COLO829 (cell line): ENCODE measurements around the gene PEX14.

Source experiments
- DNase-seq: peaks from one replicate; pipeline ENCODE4 v3.0.0; 2012; ENCODE audit warnings: low spot score

Gene PEX14

DNA sequence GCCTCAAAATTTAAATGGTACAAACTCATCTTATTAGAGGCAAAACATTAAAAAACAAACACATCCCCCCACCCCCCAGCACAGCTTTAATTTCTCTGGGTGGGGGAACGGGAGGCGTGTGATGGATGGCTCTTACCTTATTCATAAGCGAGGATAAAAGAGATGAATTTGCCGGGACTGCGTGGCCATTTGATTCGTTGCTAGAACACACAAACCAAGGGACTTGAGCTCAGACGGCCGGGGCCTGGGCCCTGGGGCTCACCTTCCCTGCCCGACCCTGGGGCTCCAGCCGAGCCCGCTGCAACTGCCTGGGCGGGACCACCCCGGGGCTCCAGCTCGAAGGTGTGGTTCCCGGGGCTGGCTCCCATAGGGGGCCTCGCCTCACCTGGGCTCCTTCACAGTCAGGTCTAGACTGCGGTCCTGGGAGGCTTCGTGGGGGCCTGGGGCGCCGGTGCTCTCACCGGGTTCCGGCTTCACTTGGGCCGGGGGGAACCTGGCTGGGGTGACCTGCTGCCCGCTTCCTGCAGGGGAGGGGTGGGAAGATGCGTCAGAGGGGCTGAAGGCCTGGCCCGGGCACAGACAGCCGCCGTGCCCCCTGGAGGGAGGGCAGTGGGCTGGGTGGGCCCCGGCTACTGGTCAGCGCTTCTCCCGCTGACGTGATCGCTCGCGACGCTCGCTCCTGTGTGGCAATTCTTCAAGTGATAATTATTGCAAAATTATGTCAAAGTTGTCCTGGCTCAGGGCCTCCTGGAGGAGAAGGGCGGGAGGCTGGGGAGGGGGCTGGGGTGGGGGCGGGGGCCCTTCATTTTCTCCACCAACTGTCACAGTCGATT, 176.0 kb downstream of the PEX14 start:
- no peak for DNase-seq

DNA sequence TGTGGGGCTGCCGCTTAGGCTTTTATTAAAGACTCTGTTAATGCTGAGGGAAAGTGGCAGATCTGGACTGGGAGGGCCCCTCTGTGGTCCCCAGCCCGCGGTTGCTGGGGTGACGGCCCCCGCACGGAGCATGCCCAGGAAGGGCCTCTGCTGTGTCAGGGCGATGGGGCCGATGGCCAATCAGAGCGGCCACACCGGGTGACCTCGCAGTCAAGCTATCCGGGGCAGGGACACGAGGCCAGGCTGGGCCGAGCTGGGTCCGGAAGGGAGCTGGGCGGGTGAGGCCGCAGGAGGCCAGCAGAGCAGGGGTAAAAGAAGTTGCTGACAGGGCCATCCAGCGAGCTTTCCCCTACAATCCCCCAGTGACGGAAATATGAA, 176.6 kb downstream of the PEX14 start:
- no peak for DNase-seq

DNA sequence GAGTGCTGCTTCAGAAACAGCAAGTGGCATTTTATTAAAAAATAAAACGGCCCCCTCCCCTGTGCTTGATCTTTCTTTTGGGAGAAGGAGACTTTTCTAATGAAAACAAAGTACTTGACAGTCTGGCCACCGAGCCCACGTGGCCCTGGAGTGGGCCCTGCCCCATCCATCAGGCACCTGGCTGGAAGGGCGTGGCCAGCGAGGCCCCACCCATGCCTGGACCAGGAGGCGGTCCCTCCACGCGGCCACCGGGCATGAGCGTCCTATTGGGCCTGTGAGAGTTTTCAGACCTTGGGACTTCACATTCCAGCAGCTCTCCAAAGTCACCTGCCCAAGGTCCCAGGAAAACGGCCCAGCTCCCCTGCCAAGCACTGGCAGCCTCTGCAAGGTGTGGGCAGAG, 177.0 kb downstream of the PEX14 start:
- DNase-seq, result no peak

DNA sequence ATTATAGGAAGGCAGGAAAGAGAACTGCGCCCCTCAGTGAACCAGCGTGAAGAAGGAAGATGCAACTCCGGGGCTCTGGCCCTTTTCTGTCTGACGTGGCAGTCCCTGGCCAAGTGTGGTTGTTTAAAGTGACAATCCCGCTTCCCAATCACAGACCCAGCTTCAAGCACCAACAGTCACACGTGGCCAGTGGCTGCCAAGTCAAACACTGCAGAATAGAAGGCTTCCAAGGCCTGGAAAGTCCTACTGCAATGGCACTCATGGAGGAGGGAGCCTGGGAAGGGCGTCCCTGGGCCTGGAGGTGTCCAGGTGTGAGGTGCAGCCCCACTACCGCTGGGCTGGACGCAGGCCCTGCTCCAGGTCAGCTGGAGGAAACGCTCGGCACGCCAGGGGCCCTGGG, 177.9 kb downstream of the PEX14 start:
- no peak for DNase-seq

DNA sequence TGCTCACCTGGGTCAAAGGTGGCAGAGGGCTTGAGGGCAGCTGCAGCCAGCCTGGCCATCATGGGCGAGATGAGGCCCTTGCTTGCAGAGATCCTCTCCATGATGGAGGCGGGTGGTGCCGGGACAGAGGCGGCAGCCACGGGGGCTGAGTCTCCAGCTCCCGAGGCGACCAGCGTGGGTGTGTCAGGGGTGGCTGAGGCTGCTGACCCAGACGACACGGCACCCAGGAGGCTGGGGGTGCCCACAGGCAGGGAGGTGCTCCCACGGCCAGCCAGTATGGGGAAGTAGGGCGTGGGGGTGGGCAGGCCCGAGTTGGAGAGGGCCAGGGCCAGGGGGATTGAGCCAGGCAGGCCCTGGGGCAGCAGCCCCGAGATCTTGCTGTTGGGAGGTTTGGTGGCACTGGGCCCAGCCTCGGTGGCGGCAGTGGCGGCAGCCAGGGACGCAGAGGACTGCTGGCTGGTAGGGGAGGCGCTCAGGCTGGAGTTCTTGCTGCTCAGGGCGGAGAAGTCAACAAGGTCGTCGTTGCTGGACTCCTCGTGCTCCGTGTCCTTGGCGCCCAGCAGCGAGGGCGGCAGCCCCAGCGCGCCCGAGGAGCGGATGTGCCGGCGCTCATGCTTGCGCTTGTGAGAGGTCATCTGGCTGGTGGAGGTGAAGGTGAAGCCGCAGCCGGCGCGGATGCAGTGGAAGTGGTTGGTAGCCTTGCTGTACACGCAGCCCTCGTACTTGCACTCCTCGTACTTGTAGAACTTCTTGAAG, 178.8 kb downstream of the PEX14 start:
- DNase-seq, result no peak

DNA sequence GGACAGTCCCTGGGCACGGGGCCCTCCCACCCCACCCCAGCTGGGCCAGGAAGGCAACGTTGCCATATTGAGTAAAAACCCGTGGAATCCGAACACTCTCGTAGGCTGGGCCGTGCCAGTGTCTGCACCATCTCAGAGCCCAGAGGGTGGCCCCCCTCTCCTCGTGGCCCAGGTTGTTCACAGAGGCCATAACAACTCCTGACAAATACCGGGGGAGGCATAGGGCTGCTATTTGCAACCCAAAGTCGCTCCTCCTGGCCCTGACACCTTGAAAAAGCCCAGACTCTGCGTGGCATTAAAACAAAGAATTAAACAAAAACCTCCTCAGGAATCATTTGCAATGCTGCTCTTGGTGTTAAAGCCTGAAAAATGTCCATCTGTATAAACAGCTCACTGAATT, 180.3 kb downstream of the PEX14 start:
- no peak for DNase-seq

DNA sequence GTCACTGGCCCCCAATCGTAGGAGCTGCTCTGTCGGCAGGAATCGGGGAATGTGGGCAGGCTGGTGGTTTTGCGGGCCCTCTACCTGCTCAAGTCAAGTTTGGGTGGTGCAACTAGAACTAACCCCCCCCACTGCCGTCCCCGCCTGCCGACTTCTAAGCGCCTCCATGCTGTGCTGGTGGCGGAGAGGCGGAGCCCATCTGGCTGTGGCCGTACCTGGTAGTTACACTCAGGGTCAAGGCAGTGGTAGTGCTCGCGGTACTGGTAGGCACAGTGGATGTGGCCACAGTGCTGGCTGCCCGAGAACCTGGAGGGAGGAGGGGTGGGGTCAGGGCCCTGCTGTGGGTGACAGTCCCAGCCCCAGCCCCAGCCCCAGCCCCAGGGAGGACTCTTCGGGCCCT, 181.7 kb downstream of the PEX14 start:
- DNase-seq, result no peak

DNA sequence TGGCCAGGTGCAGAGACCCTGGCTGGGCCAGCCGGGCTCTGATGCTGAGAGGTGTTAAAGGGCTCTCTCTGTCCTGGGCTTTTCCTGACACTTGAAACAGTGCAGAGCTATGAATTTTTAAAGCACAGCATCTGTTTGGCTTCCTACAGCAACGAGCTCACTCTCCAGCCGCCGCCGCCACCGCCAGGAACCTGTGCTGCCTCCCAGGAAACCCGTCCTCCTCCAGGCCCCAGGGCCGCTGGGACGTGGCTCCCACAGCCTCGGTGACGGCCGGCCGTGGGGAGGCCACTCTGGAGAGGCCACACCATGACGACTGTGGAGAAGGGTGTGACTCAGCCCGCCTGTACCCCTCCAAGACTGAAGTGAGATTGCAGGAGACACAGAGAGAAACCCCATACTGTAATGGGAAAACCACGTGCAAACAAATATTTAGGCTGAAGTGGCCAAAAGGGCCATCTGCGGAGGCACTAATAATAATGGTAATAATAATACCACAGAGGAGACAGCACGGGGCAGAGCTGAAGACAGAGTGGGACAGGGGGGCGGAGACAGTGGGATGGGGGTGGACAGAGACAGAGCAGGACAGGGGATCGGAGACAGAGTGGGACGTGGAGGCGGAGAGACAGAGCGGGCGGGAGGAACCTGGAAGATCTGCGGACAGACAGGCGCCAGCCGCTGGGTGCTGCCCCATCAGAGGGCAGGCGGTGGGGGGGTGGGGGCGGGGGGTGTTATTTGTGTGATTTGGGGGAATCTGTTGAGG, 182.5 kb downstream of the PEX14 start:
- no peak for DNase-seq

DNA sequence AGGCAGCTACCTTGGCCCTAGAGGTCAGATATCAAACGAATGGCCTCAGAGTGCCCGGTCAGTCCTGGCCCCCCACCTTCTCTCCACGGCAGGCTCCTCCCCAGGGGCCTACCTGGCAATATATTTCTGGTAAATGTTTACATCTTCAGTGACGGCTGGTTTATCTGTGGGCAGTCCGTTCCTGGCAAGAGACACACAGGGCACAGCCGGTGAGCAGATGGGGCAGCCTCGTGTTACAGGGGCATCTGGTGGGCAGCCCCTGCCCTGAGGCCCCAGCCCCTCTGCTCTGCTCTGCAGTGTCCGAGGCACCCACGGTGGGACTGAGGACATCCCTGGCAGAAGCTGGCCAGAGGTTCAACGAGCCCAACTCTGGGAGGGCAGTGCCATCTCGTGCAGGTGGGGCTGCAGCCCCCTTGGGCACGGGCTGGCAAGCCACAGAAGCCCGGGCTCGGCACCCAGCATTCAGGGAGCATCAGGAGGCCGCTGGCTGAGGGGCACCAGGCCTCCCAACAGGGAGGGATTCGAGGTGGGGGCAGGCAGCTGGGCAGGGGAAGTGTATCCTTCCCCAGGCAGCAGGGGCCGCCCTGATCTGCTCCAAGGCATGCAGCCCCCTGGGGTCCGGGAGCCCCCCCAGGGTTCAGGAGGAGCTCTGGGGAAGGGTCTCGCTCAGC, 183.8 kb downstream of the PEX14 start:
- DNase-seq, result no peak

DNA sequence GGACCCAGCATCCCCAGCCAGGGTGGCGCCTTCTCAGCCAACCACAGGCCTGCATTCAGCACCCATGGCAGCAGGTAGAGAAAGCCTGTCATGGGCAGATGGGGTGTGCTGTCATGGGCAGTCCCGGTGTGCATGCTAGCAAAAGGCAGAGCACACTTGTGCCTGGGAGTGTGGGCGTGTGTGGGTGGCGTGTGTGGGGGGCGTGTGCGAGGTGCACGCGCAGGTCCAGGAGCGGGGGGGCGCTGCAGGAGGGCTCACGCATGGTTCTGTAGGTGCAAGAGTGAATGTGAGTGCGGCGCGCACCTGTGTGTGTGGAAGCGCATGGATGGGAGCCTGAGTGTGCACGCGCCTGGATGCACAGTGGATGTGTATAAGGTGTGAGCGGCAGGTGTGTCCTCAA, 184.5 kb downstream of the PEX14 start:
- DNase-seq, result no peak

DNA sequence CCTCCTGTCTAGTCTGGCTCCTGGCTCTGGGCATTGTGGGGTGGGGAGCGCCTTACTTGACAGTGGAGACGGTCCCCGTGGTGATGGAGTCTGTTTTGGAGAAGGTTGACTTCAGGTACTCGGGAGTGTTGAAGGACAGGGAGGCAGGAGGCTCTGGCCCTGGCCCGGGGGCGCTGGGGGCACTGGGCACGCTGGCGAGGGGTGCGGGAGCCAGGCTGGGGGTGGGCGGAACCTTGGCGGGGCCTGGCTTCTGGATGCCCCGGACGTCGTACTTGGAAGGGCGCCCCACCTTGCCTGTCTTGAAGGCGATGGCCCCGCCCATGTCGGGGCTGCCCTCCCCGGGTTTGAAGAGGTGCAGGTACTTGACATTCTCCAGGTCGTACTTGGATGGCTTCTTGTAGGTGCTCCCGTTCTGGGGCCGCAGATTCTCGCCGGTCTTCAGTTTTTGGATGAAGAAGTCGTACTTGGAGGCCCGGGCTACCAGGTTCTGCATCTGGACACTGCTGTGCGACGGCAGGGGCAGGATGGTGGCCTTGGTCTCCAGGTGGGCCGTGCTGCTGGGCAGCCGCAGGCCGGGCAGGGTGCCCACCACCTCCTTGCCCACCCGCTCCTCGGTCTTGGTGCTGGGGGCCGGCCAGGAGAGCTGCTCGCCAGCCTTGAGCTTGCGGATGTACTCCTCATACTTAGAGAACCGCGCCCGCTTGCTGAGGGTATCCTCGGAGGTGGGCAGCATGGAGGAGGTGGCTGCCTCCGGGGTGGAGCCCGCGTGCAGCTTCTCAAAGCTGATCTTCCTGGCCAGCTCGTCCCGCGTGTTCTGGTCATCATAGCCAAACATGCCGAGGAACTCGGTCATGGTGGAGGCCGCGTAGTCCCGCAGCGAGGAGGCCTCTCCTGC, 185.1 kb downstream of the PEX14 start:
- DNase-seq, result no peak

DNA sequence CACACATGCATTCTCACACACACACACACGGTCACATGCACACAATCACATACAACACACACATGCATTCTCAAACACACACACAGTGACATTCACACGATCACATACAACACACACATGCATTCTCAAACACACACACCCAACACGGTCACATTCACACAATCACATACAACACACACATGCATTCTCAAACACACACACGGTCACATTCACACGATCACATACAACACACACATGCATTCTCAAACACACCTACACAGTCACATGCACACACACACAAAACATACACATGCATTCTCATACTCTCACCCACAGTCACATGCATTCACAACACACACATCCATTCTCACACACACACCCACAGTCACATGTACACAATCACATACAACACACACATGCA, 186.7 kb downstream of the PEX14 start:
- no peak for DNase-seq

DNA sequence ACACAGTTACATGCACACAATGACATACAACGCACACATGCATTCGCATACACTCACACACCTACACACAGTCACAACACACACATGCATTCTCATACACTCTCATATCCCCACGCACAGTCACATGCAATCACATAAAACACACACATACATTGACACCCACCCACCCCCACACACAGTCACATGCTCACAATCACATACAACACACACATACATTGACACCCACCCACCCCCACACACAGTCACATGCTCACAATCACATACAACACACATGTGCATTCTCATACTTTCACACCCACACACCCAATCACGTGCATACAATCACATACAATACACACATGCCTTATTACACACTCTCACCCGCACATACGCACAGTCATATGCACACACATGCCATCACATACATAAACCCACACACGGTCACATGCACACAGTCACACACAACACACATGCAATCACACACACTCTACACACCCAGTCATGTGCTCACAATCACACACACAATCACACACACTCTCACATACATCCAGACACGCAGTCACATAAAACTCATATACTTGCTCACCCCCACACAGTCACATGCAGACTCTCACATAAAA, 187.4 kb downstream of the PEX14 start:
- no peak for DNase-seq

DNA sequence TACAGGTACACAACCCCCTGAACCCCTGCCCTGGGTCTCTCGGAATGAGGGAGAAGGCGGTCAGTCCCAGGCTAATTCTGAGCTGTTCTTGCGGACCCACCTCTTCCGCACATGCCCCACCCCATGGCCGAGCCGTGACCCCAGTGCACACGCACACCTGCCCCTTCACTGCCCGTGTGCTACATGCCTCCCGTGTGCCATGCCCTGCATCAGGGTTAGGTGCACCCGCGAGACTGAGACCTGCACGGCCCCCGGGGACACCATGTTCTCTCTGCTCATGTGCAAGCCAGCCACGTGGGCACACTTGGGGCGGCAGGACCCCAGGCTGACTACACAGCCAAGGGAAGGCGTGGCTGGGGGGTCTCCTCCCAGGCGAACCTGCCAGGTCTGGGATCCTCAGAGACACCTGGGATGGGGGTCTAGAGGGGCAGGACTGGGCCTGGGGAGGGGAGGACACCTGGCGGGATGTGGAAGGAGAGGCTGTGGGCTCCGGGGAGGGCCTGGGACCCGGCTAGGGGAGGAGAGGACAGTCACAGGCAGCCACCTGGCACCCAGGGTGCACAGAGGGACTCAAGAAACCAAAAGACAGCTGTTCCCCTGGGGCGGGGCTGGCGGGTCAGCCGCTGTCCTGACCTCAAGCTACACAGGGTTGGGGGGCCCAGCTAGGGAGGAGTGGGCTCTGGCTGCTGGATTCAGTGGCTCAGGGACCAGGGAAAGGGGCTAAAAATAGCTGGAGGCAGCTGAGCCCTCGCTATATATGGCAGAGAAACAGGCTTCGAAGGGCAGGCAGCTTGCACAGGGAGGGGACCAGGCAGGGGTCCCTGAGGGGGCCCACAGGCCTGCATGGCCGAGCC, 188.3 kb downstream of the PEX14 start:
- no peak for DNase-seq

DNA sequence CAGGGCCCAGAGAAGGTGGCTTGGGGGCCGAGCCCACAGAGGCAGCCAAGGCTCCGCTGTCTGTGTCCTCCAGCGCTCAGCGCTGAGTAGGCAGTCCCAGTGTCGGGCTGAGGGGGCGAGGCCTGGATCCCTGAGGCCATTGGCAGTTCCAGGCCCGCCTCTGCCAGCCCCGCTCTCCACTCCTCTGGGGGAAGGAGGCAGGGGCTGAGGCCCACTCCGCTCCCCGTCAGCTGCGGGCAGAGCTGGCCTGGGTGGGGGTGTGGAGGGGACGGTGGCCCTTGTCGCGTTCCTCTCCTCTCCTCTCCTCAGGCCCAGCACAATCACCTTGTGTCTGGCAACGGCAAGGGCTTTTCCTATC, 188.9 kb downstream of the PEX14 start:
- no peak for DNase-seq

DNA sequence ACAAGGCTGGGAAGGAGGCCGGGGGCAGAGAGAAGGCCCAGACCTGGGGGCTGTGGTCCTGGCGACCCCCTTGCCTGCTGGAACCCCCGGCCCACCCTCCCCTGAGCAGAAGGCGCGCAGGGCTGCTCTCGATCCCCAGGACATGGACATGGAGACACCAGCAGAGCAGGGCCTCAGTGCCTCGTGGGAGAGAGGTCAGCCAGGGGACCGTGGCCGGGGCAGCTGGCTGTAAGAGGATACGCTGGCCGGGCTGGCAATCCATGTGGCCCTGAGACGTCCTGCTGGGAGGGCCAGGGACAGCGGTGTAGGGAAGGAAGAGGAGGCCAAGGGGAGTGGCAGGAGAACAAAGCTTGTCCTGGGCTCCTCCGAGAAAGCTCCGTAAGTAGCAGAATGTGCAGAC, 189.5 kb downstream of the PEX14 start:
- no peak for DNase-seq

DNA sequence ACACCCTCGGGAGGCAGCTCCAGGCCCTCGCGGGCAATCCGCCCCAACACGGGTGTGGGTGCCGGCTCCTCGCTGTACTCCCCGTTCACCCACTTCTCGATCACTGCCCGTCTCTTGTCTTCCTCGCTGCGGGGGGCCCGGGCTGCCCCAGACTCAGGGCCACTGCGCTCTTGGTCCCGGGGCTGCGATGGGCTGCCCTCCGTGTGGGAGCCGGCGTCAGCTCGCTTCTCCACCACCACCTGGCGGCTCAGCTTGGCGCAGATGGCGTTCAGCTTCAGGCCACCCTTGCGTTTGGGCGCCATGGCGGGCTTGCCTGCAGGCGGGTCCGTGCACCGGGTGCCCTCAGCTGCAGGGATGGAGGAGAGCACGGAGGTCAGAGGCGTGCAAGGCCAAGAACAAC, 190.5 kb downstream of the PEX14 start:
- DNase-seq, result no peak

DNA sequence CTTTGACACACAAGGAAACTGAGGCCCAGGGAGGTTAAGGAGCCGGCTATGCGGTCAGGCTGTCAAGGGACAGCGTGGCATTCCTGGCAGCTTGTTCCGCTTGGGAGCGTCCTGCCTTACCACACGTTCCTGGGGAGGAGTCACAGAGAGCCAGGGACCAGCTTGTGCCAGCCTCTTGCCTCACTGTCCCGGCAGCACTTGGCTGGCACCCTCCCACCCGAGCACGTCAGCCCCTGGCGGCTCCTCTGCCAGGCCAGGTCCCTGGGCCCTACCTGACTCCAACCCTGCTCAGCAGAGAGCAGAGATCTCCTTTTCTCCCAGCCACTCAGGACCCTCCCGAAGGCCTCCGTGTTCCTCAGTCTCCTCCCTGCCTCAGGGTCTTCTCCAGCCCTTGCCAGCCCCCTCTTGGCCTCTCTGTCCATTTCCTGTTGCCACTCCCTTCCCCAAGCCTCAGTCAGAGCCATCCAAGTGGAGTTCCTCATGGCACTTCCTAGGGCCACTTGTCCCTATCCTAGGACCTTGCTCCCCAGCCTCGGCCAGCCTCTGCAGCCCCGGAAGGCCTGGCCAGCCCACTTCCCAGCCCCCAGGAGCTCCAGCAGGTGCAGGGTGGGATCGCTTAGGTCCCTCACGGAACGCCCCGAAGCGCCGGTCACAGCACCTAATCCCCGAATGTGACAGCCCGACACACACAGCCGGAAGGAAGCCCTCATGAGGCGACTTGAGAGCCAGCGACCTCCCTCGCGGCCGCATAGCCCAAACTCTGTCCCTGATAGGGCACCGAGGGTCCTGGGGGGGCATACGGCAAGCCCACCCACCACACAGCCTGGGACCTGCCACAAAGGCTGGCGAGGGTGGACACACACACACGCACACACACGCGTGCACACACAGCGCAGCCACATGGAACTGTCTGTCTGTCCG, 191.4 kb downstream of the PEX14 start:
- DNase-seq, result no peak
